ENCODE measurements around the gene AFF3.
"Not testable (repeated sequence)": the region's sequence is repeated elsewhere in the genome, so short reads cannot be mapped to it uniquely, and the experiment has no call there.

AFF3 gene

GRCh38 chr2:99670768-99671734 is 471.3 kb downstream of the AFF3 start:
- ChIA-PET POLR2A (ENCODE audit: low non-redundant PET) (no interaction called here), CTCF (no interaction called here)
- H3K27ac ChIP-seq = no peak overlapping the region

GRCh38 chr2:99666256-99666655 is 476.1 kb downstream of the AFF3 start:
- CTCF ChIA-PET = interaction anchor here (0.8 kb wide), 1 partner anchor 52 kb away, joined by 4 read pairs; no protein-coding TSS in a partner anchor
- no peak for TF ChIP-seq CTCF (conservative IDR thresholded peaks at IDR 0.05; ENCODE audit: low read depth)
- no peak overlapping the region for H3K27ac ChIP-seq
- no peak for DNase-seq (ENCODE audit: low spot score)
- POLR2A ChIA-PET (ENCODE audit: low non-redundant PET) = no interaction called here

More at GRCh38 chr2:99670768-99671734, 471.3 kb downstream of the AFF3 start:
- no peak for DNase-seq (ENCODE audit: low spot score)
- no peak for TF ChIP-seq CTCF (conservative IDR thresholded peaks at IDR 0.05; ENCODE audit: low read depth)

- ChIA-PET POLR2A (ENCODE audit: low non-redundant PET) (no interaction called here), CTCF (no interaction called here)
- no peak for TF ChIP-seq CTCF (conservative IDR thresholded peaks at IDR 0.05; ENCODE audit: low read depth)
- no peak for DNase-seq (ENCODE audit: low spot score)
- H3K27ac ChIP-seq = no peak overlapping the region
Measured at GRCh38 chr2:99663641-99664040, 478.7 kb downstream of the AFF3 start.

GRCh38 chr2:99662761-99663341 is 479.5 kb downstream of the AFF3 start:
- POLR2A ChIA-PET (ENCODE audit: low non-redundant PET) = no interaction called here
- no peak for DNase-seq (ENCODE audit: low spot score)
- no peak overlapping the region for H3K27ac ChIP-seq
- no peak for TF ChIP-seq CTCF (conservative IDR thresholded peaks at IDR 0.05; ENCODE audit: low read depth)
- CTCF ChIA-PET = no interaction called here

GRCh38 chr2:99661761-99662160 is 480.6 kb downstream of the AFF3 start:
- DNase-seq (ENCODE audit: low spot score); H3K27ac ChIP-seq; CTCF ChIA-PET; POLR2A ChIA-PET (ENCODE audit: low non-redundant PET): not testable (repeated sequence)

GRCh38 chr2:99660616-99661406 is 481.6 kb downstream of the AFF3 start:
- no peak for DNase-seq (ENCODE audit: low spot score)
- CTCF ChIA-PET = interaction anchor here (0.6 kb wide), 1 partner anchor 21 kb away, joined by 3 read pairs; no protein-coding TSS in a partner anchor
- H3K27ac ChIP-seq = no peak overlapping the region
- POLR2A ChIA-PET (ENCODE audit: low non-redundant PET) = no interaction called here
- TF ChIP-seq CTCF (conservative IDR thresholded peaks at IDR 0.05; ENCODE audit: low read depth) = no peak
